NCI-H526 treated with DMSO at 0.1 percent for 48 hours (cell line): ENCODE results near the gene MINPP1.

Source experiments
- DNase-seq: peaks from one replicate; lab custom pipeline; 2025; lab: John Stamatoyannopoulos, UW

The MINPP1 gene

GRCh38 chr10:87519582-87519981 is 14.9 kb downstream of the MINPP1 start:
- no peak for DNase-seq

DNA sequence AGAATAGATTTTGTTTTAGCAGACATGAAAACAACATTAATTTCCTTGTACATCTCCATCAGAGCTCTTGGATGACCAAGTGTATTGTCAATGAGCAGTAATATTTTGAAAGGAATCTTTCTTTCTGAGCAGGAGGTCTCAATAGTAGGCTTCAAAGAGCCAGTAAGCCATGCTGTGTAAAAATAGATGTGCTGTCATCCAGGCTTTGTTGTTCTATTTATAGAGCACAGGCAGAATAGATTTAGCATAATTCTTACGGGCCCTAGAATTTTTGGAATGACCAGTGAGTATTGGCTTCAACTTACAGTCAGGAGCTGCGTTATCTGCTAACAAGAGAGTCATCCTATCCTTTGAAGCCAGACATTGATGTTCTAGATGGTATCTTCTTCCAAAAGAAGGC is 19.0 kb downstream of the MINPP1 start:
- DNase-seq: no peak

- no peak for DNase-seq
Measured at GRCh38 chr10:87524296-87524695, 19.6 kb downstream of the MINPP1 start.

- no peak for DNase-seq
Measured at GRCh38 chr10:87531908-87532622, 27.4 kb downstream of the MINPP1 start.

GRCh38 chr10:87532696-87533095 is 28.0 kb downstream of the MINPP1 start:
- no peak for DNase-seq

DNA sequence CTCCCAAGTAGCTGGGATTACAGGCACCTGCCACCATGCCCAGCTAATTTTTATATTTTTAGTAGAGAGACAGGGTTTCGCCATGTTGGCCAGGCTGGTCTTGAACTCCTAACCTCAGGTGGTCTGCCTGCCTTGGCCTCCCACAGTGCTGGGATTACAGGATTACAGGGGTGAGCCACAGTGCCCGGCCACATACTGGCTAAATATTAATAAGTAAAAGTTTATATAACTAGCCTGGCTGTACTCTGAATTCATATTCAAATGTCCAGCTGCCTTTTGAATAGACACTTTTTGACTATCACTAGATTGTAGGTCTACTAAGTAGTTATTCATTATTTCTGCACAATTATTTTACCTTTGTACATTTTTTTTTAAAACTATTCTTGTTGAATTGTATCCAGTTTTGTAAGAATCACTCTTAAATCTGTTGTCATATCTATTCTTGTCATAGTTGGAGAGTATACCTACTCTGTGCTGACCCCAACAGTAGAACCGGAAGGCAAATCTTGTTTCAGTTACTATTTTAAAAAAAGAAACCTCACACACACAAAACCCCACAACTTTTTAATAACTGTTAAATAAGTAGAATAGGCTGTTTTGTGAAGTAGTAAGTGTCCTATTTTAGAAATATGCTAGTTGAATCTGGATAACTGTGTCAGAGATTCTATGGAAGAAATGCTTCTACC is 29.6 kb downstream of the MINPP1 start:
- DNase-seq: no peak

DNA sequence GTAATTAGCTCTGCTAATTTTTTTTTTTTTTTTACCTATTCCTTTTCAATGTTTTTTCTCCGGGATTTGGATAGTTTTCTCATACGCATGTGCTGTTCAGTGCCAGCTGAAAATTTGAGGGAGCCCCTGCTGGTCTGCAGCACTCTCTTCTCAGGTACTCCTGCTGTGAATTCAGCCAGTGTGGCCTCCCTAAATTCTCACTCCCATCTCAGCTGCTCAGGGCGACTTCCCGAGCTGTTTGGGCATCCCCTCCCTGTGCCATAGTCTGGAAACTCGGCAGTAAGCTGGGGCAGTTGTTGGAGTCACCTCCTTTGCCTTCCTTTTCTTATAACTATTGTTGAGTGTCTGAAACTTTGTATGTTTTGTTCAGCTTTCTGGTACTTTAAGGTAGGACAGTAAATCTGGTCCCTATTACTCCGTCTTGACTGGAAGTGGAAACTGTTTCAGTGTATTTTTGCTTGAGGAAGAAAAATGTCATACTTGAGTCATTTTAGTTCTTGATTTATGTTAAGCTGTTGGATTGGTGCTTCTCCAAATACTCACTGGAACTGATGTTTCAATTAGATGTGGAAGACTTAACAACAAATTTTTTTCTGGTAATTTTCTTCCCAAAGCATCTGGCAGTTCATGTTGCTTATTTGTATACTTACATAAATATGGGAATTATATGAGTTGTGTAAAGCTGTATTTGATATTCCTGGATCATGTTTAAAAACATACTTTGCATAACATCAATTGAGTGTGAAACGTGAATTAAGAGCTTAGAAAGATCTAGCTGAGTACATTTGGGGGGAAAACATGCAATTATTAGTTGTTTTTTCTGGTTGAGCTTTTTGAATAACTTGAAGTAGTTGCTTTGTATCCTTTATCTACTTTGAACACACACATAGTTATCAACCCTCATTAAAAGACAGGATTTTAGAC is 33.7 kb downstream of the MINPP1 start:
- DNase-seq: no peak

- DNase-seq: no peak
Measured at GRCh38 chr10:87541114-87541513, 36.4 kb downstream of the MINPP1 start.

DNA sequence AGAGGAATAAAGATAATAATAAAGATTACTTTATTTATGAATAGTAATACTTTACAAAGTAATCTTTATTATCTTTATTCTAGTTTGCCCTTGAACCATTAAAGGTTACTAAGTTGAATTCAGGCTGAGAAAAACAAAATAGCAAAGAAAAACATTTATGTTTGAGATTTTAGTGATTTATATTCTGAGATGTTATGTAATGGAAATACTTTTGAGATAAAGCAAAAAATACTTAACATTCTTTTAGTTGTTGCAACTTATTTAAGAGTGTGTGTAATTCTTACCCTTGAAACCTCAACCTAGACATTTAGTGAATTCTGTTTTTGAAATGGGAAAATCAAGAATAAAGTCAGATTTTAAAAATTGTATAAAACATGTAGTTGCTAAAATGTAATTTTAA is 40.0 kb downstream of the MINPP1 start:
- no peak for DNase-seq

GRCh38 chr10:87545783-87546182 is 41.1 kb downstream of the MINPP1 start:
- DNase-seq: no peak

GRCh38 chr10:87546210-87546609 is 41.5 kb downstream of the MINPP1 start:
- DNase-seq: no peak

DNA sequence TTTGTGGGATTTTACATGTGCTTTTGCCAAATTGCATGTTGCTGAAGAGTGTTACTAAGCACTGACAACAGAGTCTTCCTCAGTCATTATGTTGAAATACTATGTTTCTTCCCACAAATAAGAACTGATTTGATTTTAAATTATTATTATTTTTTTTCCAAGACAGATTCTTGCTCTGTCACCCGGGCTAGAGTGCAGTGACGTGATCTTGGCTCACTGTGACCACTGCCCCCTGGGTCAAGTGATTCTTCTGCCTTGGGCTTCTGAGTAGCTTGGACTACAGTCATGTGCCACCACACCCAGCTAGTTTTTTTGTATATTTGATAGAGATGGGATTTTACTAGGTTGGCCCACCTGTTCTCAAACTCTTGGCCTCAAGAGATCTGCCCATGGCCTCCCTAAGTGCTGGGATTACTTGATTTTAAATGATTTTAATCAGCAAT is 42.3 kb downstream of the MINPP1 start:
- DNase-seq: no peak

- DNase-seq: no peak
Measured at GRCh38 chr10:87547734-87548311, 43.1 kb downstream of the MINPP1 start.

DNA sequence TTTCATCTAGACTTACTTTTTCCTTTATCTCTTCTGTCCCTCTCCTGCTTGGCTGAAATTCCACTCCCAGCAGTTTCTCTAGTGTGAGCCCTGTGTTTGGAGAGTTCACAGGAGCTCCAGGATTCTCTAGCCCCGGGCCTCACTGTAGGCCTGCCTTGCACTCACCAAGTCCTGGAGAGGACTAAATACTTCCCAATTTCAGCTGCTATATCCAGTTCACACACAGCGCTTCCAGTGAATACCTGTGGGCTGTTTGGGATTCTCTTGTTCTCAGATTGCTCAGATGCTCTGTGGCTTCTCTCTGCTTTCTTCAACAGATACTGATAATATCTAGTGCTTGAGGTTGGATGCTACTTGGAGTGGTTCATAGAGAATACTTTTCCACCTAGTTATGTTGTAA is 46.0 kb downstream of the MINPP1 start:
- DNase-seq: no peak

DNA sequence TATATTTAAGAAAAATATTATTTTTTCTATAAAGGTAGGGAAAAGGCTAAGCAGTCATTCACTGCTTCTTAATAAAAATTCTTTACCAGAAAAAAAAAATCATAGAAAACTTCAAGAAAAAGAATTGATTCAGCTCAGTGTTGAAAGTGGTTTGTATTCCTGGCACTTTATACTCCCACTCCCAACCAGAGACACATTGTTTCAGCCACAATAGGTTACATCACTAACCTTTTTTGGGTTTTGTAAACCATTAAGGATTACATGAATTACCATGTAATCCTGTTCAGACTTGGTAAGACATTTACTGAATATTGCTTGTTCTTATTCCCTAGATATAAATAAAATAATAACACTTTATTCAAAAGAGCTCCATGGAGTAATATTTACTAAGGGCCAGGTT is 46.6 kb downstream of the MINPP1 start:
- no peak for DNase-seq

- no peak for DNase-seq
Measured at GRCh38 chr10:87552248-87552929, 47.7 kb downstream of the MINPP1 start.

DNA sequence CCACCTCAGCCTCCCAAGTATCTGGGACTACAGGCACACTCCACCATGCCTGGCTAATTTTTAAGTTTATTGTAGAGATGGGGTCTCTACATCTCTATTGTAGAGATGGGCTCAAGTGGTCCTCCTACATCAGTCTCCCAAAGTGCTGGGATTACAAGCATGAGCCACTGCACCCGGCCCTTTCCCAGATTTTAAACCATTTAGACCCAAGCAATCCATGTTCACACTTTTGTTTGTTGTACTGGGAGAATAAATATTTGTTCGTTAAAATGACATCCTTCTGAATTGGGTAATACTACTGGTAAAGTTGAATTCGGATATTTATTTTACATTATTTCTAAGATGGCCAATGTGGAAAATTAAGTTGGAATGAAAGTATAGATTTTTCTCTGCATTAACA is 52.7 kb downstream of the MINPP1 start:
- DNase-seq: no peak

GRCh38 chr10:87558333-87558732 is 53.6 kb downstream of the MINPP1 start:
- peak; percentile 28 for DNase-seq

DNA sequence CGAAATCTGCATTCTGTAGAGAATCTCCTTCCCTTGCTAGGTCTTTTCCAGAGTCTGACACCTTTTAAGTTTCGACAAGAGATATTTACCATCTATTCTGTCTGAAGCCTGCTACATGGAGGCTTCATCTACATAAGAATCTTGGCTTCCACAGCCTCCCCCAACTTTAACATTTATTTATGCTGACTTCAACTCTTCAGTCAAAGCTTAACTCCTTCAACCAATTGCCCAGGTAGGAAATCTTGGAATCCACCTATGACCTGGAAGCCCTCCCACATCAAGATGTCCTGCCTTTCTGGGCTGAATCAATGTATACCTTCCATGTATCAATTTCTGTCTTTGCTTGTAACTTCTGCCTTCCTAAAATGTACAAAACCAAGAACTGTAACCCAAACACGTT is 54.7 kb downstream of the MINPP1 start:
- DNase-seq: no peak

- no peak for DNase-seq
Measured at GRCh38 chr10:87560495-87561129, 55.9 kb downstream of the MINPP1 start.

GRCh38 chr10:87562750-87563149 is 58.1 kb downstream of the MINPP1 start:
- DNase-seq: no peak
